GM12864 (cell line): Measurements from ENCODE around the gene TTLL7.

Experiments
- DNase-seq: peaks from one replicate; pipeline ENCODE4 v3.0.0-alpha.2; 2011; ENCODE audit warnings: low read depth
- H3K4me3 ChIP-seq: 2 replicates; pipeline ENCODE4 v1.5.1; 2011; ENCODE audit warnings: mild to moderate bottlenecking, low read depth, low read length, control low read depth
- TF ChIP-seq, protein P1 (sequence below): IDR thresholded peaks from 2 replicates; pipeline ENCODE4 v1.5.1; 2011; ENCODE audit warnings: low read depth, mild to moderate bottlenecking, moderate library complexity, low read length, control low read depth, inconsistent platforms; ENCODE audit errors: missing control alignments

The TTLL7 gene

DNA sequence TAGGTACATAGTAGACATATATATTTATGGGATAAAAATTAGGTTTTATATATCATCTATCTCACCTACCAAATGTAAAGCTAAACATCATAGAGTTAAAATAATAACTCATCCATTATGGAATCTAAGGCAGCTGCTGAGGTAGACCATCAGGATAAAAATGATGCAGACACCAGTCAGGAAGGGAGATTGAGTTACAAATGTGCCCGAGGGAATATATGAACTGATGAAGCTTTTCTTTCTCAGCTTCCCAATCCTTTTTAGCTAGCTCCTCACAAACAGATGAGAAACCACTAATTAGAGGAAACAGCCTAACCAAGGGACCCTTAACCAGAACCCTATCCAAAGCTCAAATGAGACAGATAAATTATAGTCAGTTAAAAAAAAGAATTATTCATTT lies 20.9 kb downstream of the TTLL7 start:
- no peak for DNase-seq
- TF ChIP-seq, protein P1, sequence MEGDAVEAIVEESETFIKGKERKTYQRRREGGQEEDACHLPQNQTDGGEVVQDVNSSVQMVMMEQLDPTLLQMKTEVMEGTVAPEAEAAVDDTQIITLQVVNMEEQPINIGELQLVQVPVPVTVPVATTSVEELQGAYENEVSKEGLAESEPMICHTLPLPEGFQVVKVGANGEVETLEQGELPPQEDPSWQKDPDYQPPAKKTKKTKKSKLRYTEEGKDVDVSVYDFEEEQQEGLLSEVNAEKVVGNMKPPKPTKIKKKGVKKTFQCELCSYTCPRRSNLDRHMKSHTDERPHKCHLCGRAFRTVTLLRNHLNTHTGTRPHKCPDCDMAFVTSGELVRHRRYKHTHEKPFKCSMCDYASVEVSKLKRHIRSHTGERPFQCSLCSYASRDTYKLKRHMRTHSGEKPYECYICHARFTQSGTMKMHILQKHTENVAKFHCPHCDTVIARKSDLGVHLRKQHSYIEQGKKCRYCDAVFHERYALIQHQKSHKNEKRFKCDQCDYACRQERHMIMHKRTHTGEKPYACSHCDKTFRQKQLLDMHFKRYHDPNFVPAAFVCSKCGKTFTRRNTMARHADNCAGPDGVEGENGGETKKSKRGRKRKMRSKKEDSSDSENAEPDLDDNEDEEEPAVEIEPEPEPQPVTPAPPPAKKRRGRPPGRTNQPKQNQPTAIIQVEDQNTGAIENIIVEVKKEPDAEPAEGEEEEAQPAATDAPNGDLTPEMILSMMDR, result no peak
- no peak overlapping the region for H3K4me3 ChIP-seq

GRCh38 chr1:83976920-83977319 lies 22.0 kb downstream of the TTLL7 start:
- TF ChIP-seq, protein P1, result no peak
- no peak for DNase-seq
- H3K4me3 ChIP-seq, result no peak overlapping the region

- TF ChIP-seq, protein P1, result no peak
- H3K4me3 ChIP-seq, result no peak overlapping the region
- DNase-seq, result no peak
Measured at GRCh38 chr1:83970802-83971201, 28.1 kb downstream of the TTLL7 start.

GRCh38 chr1:83970114-83970513 lies 28.8 kb downstream of the TTLL7 start:
- TF ChIP-seq, protein P1, result no peak
- no peak for DNase-seq
- no peak overlapping the region for H3K4me3 ChIP-seq

- DNase-seq, result no peak
- TF ChIP-seq, protein P1, result no peak
- no peak overlapping the region for H3K4me3 ChIP-seq
Measured at GRCh38 chr1:83967336-83967735, 31.6 kb downstream of the TTLL7 start.

GRCh38 chr1:83964153-83964552 lies 34.8 kb downstream of the TTLL7 start:
- H3K4me3 ChIP-seq, result no peak overlapping the region
- TF ChIP-seq, protein P1, result no peak
- no peak for DNase-seq

GRCh38 chr1:83961571-83962295 lies 37.2 kb downstream of the TTLL7 start:
- DNase-seq, result no peak
- TF ChIP-seq, protein P1, result no peak

More at GRCh38 chr1:83961571-83962295, 37.2 kb downstream of the TTLL7 start:
- no peak overlapping the region for H3K4me3 ChIP-seq
